ENCODE data around the gene GGA2.
"Not testable (repeated sequence)": the region's sequence is repeated elsewhere in the genome, so short reads cannot be mapped to it uniquely, and the experiment has no call there.

GGA2 gene

DNA sequence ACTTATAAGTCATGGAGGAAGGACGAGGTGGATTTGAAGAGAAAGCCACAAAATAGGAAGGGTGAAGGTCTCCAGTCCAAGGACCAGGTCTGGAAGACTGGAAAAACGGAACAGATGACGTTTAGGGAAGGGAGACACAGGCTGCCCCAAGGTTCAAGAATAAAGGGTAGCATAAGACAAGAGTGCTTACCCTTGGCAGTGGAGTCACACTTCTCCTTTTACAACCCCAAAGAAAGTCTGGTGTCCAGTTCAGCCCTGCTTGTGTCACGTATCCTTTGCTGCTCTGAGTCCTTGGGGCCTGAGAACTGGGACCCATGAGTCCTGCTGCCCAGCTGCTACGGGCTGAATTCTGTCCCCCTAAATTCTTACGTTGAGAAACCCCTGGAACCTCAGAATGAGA lies 13.0 kb upstream of the GGA2 start:
- DNase-seq: no peak

DNA sequence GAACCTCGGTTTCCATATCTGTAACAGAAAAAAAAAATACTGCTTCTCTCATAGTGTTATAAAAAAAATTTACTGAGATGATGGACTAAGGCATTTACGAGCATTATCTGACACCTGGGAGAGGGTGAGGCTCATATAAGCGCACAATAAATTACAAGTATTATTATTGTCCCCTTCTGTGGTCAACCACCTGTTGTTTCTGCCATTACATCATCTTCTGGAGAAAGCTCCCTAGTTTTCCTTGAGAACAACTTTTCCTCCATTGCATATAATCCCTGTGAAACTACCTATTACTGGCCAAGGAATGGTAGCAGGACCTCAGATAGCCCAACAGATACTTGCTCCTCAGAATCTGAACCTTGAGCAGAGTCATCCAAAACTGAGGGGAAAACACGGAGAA lies 11.7 kb upstream of the GGA2 start:
- DNase-seq: no peak

DNA sequence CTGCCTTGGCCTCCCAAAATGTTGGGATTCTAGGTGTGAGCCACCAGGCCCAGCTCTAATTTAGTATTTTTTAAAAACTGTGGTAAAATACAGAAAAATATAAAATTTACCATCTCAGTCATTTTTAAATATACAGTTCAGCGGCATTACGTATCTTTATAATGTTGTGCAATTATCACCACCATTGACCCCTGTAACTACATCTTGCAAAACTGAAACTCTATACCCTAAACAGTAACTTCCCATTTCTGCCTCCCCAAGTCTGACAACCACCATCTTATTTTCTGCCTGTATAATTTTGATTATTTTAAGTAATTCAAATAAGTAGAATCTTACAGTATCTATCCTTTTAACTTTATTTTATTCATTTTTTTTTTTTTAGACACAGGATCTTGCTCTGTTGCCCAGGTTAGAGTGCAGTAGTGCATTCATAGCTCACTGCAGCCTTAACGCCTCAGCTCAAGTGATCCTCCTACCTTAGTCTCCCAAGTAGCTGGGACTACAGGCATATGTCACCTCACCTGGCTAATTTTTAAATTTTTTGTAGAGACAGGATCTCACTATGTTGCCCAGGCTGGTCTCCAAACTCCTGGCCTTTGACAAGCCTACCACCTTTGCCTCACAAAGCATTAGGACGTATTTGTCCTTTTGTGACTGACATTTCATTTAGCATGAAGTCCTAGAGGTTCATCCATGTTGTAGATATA lies 10.9 kb upstream of the GGA2 start:
- no peak for DNase-seq

DNA sequence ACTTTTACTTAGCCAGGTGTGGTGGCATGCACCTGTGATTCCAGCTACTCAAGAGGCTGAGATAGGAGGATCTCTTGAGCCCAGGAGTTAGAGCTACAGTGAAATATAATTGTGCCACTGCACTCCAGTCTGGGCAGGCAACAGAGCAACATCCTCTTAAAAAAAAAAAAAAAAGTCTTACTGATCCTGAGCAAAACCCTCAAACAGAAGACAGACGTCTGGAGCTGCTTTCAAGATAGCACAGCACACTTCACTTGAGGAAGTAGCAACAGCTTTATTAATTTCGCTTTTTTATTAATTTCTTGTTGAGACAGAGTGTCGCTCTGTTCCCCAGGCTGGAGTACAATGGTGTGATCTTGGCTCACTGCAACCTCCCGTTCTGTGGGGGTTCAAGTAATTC lies 10.2 kb upstream of the GGA2 start:
- DNase-seq: no peak

DNA sequence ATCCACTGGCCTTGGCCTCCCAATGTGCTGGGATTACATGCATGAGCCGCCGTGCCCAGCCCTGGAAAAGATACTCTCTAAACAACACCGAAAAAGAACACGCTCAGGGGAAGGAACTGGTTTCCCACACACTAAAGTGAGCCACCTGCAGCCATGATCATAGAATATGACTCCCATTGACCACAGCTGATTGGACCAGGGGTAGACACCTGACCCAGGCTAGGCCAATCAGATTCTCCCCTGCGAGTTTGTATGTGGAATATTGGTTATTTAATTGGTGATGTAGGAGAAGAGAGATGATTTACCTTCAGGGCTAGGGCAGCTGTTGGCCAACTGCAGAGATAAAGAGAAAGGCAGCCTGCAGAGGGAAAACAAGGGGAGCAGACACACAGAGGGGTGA lies 9.0 kb upstream of the GGA2 start:
- no peak for DNase-seq

DNA sequence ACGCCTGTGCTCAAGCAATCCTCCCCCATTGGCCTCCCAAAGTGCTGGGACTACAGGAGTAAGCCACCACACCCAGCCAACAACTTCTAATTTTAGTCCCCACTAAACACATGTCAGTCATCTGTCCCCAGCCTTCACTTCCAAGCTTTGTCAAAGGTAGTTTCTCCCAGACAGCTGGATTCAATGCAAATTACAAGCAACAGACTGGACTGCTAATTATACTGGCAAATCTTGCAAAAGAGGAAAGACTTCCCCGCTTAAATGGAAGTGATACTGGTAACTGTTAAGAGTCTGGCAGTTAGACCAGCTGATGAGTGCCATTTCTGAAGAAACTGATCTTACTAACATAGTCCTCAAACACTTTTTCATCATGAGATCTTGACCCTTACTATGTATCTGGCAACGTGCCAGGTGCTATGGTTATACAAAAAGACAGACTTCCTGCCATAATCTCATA lies 8.2 kb upstream of the GGA2 start:
- DNase-seq: no peak

DNA sequence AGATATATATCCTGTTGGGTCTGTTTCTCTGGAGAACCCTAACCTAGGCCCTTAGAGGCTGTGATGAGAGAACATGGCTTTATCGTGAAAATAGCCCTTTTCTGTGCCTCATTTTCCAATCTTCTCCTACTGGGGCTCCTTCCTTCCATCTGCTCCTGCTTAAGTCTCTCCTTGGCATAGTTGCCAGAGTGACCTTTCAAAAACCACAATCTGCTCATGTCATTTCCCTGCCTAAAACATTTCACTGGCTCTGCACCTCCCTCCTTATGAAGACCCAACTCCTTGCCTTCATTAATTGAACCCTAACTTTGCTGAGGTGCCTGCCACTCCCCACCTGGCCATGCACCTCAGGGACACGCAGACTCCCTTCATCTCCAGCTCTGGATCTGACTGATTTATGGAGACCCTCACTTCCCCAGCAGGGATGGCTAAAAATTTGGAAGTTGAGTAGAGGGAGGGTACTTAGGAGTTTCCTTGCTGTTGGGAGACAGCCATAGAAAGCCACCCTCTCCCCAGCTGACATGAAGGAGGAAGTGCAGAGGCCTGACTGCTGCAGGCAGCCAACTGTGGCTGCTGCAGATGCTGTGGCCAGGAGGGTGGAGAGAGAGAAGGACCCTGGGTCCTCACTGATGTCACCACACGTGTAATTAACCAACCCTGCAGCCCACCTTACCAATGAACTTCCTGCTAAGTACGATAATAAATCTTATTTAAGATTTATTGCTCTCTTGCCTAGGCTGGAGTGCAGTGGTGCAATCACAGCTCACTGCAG lies 6.3 kb upstream of the GGA2 start:
- DNase-seq: no peak

DNA sequence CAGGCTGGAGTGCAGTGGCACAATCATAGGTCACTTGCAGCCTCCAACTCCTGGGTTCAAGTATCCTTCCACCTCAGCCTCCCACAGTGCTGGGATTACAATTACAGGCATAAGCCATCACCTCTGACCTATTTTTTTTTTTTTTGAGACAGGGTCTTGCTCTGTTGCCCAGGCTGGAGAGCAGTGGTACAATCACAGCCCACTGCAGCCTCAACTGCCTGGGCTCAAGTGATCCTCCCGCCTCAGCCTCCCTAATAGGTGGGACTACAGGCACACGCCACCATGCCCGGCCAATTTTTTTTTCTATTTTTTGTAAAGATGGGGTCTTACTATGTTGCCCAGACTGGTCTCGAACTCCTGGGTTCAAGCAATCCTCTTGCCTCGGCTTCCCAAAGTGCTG lies 5.6 kb upstream of the GGA2 start:
- no peak for DNase-seq

DNA sequence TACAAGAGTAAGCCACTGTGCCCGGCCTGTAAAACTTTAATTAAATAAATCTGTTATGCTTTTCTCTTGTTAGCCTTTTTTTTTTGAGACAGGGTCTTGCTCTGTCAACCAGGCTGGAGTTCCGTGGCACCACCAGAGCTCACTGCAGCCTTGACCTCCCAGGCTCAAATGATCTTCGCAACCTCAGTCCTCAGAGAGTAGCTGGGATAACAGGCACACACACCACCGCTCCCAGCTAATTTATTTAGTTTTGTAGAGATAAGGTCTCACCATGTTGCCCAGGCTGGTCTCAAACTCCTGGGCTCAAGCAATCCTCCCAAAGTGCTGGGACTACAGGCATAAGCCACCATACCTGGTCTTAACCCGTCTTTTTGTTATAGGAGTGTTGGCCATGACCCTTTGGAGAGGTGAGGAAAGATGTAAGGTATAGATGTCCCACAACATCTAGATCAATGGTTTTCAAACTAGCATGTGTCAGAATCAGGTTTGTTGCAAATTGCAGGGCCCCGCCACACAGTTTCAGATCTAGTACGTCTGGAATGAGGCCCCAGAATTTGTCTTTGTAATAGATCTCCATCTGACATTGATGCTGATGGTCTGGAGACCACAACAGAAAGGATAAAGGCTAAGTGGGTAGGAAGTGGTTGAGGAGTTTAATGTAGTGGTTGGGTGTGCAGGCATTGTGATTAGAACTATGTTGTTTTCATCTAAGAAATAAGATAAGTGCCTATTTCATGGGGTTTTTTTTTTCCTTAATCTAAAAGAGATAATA lies 4.3 kb upstream of the GGA2 start:
- no peak for DNase-seq

DNA sequence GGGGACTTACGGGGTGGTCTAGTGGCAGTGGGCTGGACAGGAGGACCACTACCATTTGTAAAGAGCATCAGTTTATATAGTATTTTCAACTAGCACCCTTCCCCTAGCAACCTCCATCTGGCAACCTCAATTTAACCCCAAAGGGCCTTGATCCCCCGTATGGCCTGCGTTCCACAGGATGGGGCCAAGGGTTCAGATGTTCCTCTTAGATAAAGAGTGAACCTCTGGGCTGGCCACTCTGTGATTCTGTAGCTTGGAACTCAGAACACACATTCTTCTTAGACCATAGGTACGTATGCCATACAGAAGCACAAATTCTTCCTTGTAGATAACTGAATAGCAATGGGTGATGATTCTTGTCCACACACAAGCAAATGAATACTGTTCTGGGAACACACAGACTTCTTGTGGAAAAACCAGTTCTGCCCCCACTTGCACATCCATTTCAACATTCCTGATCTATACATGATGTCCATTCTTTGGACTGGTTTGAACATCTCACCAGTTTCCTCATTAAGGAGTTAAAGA lies 1.9 kb upstream of the GGA2 start:
- no peak for DNase-seq

DNA sequence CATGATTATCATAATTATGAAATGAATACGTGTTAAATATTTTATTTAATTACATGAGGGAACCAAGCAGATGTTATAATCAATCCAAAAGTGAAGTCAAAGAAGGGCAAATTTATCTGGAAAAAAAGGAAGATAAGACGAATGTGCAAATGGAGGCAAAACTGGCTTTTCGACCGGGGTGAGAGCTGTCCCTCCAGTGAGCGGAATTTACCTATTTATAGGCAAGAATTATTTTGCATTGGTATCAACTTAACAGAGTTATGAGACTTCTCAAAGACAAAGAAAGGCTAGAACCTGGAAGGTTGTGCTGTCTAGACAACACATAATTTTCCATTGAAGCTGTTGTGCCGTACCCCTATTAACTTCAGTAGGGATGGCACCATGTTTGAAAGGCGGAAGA lies 1.4 kb upstream of the GGA2 start:
- no peak for DNase-seq

DNA sequence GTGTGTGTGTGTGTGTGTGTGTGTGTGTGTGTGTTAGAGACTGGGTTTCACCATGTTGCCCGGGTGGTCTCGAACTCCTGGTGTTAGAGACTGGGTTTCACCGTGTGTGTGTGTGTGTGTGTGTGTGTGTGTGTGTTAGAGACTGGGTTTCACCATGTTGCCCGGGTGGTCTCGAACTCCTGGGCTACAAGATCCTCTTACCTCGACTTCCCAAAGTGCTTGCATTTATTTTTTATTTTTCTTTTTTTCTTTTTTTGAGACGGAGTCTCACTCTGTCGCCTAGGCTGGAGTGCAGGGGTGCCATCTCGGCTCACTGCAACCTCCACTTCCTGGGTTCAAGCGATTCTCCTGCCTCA lies 599 bp upstream of the GGA2 start:
- not testable (repeated sequence) for DNase-seq

DNA sequence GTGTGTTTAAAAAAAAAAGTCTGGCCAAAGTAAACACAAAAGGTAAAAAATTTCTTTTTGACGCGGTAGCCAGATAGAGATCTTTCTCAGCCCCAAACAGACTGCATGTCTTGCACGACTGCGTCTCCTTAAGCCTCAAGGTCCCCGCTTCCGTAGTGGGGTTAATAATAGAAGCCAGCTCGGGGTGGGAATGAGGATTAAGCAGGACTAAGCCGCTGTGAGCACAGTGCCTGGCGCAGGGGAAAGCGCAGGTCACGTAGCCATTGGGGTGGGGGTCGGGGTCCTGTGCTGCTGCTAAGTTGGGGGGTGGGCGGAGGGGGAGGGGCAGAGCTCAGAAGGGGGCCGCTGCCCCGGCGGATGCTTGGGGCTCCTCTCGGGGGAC lies 521 bp downstream of the GGA2 start:
- no peak for DNase-seq

DNA sequence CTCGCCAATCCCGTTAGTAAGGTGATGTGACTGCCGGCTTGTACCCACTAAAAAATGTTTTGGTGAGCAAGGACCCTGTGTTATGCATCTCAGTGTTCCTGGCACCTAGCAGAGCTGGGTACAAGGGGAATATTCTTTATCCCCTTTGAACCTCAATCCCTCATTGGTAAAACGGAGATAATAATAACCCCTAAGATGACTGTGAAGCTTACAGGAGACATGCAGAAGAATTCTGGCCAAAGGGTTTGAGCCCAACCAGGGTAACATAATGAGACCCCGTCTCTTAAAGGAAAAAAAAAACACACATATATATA lies 896 bp downstream of the GGA2 start:
- no peak for DNase-seq

DNA sequence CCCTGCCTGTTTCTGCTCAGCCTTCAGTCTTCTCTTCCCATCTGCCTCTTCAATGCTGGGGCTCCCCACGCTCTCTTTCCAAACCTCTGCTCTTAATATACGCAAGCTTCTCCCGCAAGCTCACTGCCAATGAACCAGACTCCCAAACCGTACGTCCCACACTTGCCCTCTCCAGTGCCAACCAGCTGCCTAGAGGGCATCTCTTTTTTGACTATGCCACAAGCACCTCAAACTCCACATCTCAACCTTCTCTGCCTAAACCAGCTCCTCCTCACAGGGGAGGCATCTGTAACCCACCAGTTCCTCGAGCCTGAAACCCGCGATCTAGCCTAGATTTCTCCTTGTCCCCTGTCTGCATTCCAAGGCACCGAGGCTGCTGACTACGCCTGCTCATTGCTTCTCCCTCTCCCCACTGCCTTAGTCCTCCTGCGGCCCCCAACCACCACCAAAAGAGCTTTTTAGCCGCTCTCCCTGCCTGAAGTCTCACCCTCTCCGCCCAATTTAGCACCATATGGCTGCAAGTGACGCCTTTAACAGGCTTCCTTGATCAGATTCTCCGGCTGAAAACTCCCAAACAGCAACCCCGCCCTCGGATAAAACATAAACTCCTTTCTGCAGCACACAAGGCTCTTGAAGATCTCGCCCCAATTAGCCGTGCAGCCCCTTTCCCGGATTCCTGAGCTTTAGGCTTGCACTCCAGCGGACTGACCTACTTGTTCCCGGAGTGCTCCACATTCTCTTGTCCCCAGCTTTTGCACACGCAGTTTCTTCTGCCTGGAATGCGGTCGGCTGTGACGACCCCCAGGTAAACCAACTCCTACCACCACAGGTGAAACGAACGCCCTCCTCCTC lies 1.5 kb downstream of the GGA2 start:
- peak; percentile 77 for DNase-seq

DNA sequence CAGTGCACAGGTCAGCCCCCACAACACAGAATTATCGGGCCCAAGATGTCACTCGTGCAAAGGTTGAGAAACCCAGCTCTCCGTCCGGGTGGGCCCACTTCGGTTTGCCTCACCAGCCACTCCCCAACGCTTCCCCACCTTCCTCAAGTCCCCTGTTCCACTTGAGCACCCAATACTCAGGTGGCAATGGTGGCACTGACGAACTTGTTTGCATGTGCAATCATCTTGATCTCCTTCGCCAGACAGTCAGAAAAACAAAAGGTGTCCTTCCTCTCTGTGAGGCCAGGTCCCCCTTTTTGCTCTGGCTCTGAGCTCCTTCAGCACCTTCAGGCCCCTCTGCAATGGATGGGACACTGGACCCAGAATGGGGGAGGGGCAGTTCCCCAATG lies 3.7 kb downstream of the GGA2 start:
- no peak for DNase-seq

DNA sequence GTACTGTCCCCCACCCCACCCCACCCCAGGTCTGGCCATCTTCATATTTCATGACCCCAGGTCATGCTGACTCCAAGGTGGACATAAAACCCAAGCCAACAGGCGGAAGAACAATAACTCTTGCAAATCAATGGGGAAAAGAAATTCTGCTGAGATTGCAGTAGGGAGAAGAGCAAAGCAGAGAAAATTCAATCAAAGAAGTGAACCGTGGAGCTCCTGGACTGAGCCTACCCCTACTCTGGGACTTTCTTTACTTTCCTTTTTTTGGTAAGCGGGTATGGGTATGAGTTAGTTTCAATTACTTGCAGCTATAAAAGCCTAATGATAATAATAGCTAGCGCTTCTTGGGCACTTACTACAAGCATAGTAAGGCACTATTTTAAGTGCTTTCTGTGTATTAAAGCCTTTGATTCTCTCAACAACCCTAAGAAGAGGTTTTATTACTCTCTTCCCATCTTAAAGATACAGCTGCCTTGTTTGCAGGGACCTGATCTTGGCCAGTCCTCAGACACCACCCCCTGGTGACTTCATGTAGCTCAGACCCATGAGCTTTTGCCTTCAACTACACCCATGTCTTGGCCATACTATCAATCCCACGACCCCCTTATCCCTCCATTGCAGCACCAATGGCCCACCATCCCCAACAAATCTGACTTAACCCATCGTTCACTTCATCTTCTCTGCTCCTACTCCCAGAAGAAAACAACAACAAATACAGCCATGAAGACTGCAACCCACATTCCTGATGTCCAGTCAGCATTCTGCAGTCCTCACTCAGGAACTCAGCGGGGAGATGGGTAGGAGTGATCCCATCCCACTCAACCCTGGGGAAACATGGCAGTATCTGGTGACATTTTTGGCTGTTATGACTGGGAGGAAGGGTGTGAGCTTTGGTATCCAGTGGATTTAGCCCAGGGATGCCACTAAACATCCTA lies 4.4 kb downstream of the GGA2 start:
- DNase-seq: no peak

DNA sequence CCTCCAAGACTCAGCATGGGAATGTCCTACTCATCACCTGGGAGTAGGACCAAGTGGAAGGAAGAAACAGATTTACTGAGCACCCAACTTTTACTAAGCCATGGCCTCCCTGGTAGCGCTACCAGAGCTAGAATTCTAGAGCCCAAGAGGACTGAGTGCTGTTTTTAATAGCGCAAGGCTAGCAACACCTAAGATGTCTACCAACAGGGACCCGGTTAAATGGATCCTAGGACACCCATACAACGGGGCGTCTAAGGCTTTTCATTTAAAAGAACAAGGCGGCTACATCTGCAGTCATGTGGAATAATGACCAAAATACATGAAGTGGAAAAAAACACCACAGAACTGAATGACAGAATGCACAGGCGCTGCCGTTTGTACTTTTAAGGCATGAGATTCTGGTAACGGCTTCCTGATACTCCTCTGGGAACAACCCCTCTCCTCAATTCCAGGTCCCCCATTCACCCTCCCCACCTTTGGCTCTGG lies 5.1 kb downstream of the GGA2 start:
- DNase-seq: peak; percentile 73

DNA sequence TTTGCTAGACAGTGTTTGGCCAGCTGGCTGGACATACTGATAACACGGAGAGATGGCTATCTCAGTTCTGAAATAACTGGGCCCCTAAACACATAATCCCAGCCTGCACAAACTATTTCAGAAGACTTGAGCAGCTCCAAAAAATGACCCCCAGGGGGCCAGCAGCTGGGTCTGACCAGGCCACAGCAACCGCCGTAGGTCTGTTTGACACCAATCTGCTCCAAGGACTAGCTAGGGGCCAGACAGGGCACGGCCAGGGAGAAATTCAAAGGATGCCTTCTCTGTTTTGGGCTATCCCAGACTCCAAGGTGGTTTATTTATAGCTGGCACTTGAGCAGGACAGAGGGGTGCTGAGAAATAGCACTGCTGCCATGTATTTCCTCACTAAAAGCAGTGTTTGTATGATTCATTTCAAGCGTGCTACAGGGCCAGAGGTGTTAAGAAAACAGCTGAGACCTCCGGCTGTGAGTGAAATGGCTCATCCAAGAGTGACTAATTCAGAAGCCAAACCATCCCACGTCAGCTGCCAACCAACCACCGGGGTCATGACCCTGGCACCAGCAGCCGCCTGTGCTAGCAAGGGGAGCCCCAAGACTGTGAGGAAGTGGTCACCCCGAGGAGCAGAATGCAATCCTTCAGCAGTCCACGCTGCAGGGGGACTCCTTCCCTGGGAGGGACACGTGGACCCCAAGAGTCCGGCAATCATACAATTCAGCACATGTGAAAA lies 5.7 kb downstream of the GGA2 start:
- DNase-seq: peak; percentile 81

DNA sequence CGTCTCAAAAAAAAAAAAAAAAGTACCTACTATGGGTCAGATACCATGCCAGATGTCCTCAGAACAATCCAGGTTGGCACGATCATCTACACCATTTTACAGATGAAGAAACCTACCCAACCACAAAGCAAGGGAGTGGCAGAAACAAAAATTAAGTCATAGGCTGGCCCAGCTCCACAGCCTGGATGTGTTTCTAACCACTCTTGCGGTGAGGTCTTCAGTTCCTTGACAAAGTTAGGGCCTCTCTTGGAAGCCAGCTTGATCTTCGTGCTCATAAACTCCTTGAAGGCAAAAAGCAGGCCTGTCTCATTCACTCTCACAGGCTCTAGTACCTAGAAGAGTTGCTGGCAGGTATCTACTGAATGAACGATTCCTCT lies 6.2 kb downstream of the GGA2 start:
- DNase-seq: no peak

DNA sequence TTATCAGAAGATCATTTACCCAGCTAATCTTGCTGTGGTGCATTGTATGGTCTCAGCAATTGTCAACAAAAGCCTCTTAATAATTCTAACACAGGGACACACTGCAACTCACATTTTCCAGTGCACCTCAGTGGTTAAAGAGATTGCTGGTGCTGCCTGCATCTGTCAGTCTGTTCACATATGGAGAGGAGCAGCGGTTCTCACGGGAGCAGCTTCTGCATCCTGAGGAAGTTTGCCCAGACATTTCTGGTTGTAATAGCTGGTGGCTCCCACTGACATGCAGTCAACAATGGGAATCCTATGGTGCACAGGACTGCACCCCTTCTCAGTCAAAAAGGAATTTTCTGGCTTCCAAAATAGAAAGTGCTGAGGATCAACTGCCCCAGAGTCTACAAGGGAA lies 7.8 kb downstream of the GGA2 start:
- peak; percentile 32 for DNase-seq

All from NCI-H2171 treated with DMSO at 0.1 percent for 48 hours (cell line).